AML-193 (cell line): ENCODE data around the gene PCDHGB1.
"Not testable (repeated sequence)": the region's sequence is repeated elsewhere in the genome, so short reads cannot be mapped to it uniquely, and the experiment has no call there.

Source experiments
- DNase-seq, 2 experiments: peaks; one replicate each; lab custom pipeline; 2025; lab: John Stamatoyannopoulos, UW

PCDHGB1 gene

GRCh38 chr5:141383345-141383744 lies 33.4 kb downstream of the PCDHGB1 start:
- DNase-seq: no peak

GRCh38 chr5:141384471-141385267 lies 34.8 kb downstream of the PCDHGB1 start:
- no peak for DNase-seq

DNA sequence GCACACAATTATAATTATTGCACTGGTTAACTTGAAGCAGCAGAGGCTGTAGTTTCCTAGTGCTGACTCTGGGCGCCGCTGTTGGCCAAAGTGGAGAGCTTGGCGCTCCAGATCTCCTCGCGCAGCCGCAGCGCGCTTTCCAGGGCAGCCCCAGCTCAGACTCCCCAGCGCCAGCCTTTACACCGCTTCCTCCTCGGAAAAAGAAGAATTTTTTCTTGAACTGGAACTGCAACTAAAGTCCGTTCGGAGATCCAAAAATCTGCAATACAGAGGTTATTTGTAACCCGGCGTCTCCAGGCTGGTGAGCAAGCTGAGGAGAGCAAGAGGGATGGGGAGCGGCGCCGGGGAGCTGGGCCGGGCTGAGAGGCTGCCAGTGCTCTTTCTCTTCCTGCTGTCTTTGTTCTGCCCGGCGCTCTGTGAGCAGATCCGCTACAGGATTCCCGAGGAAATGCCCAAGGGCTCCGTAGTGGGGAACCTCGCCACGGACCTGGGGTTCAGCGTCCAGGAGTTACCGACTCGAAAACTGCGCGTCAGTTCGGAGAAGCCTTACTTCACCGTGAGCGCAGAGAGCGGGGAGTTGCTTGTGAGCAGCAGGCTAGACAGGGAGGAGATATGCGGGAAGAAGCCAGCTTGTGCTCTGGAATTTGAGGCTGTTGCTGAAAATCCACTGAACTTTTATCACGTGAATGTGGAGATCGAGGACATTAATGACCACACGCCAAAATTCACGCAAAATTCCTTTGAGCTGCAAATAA lies 37.8 kb downstream of the PCDHGB1 start, which contains the start of gene PCDHGB4:
PCDHGB4 (plus strand) TSS at position 142 of the 755 bp plus-strand sequence; CDS start at position 329, 187 bp downstream.
- DNase-seq: not testable (repeated sequence)

- DNase-seq: no peak
These were observed 38.8 kb downstream of the PCDHGB1 start for GRCh38 chr5:141388661-141389060.

- no peak for DNase-seq
These were observed 39.5 kb downstream of the PCDHGB1 start for GRCh38 chr5:141389153-141390042.

DNA sequence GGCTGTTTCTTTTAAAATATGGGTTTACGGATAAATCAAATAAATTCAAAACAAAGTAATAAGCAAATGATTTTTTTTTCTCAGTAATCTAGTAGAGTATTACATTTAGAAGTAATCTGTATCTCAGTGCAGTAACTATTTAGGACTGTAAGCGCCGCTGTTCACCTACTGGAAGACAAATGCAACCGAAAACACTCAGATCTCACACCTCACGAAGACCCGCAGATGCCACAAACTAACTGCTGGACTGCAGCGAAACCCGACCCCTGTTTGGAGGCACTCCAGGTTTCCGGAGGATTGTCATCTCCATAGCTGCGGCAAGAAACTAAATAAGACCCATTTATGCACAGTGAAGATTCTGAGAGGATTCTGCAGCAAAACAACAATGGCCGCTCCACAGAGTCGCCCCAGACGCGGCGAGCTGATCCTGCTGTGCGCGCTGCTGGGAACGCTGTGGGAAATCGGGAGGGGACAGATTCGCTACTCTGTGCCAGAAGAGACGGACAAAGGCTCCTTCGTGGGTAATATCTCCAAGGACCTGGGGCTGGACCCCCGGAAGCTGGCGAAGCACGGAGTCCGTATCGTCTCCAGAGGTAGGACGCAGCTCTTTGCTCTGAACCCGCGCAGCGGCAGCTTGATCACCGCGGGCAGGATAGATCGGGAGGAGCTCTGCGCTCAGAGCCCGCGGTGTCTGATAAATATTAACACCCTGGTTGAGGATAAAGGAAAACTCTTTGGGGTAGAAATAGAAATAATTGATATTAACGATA lies 42.7 kb downstream of the PCDHGB1 start, which contains the start of gene PCDHGA8:
PCDHGA8 (plus strand) TSS at position 205 of the 770 bp plus-strand sequence; CDS start at position 386, 181 bp downstream.
- DNase-seq: peak; percentile 17 to 27

GRCh38 chr5:141393267-141393666 lies 43.4 kb downstream of the PCDHGB1 start:
- DNase-seq: no peak

DNA sequence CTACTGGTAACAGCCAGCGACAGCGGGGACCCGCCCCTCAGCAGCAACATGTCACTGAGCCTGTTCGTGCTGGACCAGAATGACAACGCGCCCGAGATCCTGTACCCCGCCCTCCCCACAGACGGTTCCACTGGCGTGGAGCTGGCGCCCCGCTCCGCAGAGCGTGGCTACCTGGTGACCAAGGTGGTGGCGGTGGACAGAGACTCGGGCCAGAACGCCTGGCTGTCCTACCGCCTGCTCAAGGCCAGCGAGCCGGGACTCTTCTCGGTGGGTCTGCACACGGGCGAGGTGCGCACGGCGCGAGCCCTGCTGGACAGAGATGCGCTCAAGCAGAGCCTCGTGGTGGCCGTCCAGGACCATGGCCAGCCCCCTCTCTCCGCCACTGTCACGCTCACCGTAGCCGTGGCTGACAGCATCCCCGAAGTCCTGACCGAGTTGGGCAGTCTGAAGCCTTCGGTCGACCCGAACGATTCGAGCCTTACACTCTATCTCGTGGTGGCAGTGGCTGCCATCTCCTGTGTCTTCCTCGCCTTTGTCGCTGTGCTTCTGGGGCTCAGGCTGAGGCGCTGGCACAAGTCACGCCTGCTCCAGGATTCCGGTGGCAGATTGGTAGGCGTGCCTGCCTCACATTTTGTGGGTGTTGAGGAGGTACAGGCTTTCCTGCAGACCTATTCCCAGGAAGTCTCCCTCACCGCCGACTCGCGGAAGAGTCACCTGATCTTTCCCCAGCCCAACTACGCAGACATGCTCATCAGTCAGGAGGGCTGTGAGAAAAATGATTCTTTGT lies 44.7 kb downstream of the PCDHGB1 start:
- not testable (repeated sequence) for DNase-seq

- not testable (repeated sequence) for DNase-seq
These were observed 48.1 kb downstream of the PCDHGB1 start, which contains the start of gene PCDHGB5 for GRCh38 chr5:141397756-141398551. Gene PCDHGB5, plus strand, starts transcription at chr5:141397947. Its CDS starts 181 bp downstream, at chr5:141398128.

DNA sequence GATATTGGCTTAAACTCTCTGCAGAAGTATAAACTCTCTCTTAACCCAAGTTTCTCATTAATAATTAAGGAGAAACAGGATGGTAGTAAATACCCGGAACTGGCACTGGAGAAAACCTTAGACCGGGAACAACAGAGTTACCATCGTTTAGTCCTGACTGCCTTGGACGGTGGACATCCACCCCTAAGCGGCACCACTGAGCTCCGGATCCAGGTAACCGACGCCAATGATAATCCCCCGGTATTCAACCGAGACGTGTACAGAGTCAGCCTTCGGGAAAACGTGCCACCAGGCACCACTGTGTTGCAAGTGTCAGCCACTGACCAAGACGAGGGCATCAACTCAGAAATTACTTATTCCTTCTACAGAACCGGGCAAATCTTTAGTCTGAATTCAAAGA lies 48.7 kb downstream of the PCDHGB1 start:
- DNase-seq: no peak

GRCh38 chr5:141399555-141400258 lies 49.8 kb downstream of the PCDHGB1 start:
- DNase-seq: no peak
